GM19438 (cell line): ENCODE results near the gene SPATA6L.

Source experiments
- ATAC-seq: cut with Tn5 transposase; IDR thresholded peaks from one replicate; pipeline ENCODE4 v1.9.1; 2021; ENCODE audit warnings: low read depth; ENCODE audit not compliant: unreplicated experiment

The SPATA6L gene, protein sequence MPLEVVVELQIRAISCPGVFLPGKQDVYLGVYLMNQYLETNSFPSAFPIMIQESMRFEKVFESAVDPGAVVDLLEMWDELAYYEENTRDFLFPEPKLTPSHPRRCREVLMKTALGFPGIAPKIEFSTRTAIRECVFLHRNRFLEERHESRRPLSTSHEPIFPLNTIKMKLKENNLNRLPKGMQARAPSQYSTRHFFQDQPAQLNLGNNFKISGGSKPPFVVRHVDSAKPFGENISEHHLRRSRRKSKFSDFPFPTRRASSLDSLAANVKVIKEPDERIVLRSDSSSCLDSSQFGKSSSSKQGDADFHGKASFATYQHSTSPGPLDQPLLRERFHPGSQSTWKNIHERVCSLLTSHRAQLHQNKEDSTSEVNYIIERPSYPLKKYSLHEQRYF

DNA sequence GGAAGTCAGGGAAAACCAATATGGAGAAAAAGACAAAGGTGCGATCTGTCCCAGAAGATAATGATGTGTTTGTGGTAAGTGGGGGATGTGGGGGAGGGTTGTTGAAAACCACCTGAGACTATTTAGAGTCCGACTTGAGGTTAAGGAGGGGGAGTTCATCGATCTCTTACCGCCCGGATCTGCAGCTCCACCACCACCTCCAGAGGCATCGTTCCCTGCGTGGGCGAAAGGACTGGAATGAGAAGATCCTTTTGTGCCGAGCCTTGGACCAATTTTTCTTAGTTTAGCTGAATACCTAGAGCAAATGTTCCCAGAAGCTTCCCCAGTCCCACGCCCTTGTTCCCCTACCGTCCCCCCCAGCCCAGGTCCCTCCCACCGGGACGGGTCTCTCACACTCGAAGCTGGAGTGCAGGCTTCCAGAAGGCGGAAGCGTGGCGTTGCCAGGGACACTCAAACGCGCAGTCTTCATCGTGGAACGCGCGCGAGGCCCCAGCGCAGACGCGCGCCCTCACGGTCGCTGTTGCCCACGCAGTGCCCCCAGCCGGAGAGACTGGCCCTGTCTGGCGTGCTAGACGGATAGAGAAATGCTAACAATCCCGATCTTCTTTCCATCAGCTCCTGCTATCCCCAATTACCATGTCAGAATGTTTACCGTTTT, at the start of gene SPATA6L:
Gene SPATA6L, minus strand, starts transcription at position 439 of the 658 bp plus-strand sequence. Its CDS starts 230 bp downstream, at position 209.
- no peak for ATAC-seq

DNA sequence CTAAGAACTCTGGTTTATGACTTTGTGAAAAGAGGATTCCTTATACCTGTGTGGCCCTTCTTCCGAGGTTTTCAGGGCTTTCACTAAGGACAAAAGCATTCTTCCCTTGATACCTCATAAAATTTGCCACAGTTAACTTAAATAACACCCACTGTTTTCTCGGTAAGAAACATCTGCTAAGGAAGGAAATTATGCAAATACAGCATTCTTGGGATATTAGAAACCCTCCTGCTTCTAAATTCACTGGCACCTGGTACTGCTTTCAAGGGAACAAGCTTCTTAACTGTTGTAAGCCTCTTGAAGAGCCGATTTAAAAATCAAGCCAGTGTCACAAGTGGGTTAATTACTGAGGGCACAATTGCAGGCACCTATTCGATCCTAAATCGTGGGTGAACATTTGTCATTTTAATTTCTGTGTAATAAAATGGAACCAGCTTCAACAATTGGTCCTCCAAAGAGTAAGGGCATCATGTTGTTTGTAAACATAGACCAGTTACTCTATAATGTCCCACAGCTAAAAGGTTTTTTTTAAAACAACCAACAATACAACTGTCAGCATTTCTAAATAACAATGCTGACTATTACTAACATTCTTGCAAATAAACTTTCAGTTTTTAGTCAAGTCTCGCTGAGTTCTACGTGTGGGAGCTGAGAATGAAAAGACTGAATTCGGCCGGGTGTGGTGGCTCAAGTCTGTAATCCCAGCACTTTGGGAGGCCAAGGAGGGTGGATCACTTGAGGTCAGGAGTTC, 48.2 kb upstream of the SPATA6L start:
- no peak for ATAC-seq

- ATAC-seq = no peak
Observed at GRCh38 chr9:4713849-4714248, 47.6 kb upstream of the SPATA6L start.

DNA sequence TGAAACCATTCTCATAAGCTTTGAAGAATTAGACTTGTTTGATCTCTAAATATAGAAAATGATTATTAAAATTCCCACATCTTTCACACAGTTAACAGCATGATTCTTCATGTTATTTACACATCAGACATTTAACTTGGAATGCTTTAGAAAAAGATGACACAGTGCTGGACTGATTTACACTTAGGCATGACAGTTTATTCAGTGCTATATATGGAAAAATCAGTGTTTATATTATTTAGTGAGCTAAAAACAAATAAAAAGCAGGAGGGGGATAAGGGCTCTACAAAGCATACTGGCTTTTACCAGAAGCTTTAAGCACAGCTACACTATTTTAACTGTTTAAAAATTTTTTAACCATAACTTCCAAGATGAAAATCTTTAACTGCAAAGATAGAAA, 43.1 kb upstream of the SPATA6L start:
- no peak for ATAC-seq

DNA sequence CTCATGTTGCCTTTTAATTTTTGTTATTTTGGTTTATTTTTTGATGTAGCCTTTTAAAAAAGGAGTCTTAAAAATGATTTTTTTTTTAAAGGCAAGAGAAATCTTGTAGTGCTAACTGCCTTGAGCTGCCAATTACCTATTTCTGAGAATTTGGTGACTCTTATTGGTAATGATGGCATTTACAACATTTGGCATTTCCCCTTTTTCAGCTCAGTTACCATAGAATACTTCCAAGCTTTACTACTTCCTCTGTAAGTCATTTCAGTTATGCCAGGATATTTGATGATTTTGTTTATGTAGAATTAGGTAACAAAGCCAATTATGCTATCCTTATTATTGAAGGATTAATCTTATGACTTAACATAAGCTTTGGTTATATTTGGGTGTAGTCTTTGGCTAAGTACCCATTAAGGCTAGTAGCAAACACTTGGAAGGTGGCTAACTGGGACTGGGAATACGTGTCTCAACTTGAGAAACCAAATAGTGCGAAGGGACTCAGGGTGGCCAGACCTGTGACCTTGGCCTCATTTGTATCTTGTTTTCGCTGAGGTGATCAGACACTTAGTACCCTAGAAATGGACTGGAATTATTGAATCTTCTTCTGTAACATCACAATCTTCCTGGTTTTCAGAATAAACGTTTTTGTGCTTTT, 40.8 kb upstream of the SPATA6L start:
- ATAC-seq = no peak

DNA sequence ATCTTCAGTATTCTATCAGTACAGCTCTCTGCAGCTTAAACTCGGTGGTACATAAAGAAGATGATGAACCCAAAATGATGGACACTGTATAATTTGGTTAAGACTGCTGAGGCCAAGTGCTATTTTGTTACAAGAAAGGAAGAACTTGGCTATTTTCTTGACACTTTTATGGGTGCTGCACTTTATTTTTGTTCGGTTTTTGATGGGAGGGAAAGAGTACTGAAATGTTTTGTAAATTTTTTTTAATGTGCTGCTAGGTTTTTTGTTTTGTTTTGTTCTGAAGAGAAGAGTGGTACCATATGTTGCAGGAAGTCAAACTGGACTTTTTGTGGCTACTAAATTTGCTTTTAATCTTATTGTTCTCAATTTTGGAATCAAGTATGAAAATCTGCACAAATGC, 39.7 kb upstream of the SPATA6L start:
- ATAC-seq = no peak

- ATAC-seq = no peak
Observed at GRCh38 chr9:4704129-4704528, 37.8 kb upstream of the SPATA6L start.

GRCh38 chr9:4701526-4701925, 35.2 kb upstream of the SPATA6L start:
- ATAC-seq = no peak

GRCh38 chr9:4700932-4701331, 34.7 kb upstream of the SPATA6L start:
- ATAC-seq = no peak

- ATAC-seq = no peak
Observed at GRCh38 chr9:4700091-4700490, 33.8 kb upstream of the SPATA6L start.

- no peak for ATAC-seq
Observed at GRCh38 chr9:4691795-4692194, 25.5 kb upstream of the SPATA6L start.

GRCh38 chr9:4690144-4690543, 23.9 kb upstream of the SPATA6L start:
- ATAC-seq = peak; percentile 49

DNA sequence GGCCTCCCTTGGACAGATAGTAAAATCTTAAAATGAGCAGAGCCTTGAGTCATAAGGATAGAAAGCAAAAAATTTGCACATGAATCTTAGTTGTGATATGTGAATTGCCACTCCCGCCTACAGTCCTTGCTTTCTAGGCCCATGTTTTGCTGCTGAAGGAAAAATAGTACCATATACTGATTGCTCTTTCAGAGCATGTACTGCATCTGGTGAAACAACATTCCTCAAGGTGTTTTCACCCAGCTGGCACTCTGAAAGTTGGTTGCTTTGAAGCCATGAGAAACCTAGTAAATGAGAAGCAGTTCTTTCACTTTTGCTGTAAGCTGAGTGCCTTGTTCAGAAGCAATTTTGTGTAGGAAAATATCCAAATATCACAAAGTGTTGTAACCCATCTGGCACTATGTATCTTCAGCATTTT, 23.4 kb upstream of the SPATA6L start:
- ATAC-seq = peak; percentile 65

DNA sequence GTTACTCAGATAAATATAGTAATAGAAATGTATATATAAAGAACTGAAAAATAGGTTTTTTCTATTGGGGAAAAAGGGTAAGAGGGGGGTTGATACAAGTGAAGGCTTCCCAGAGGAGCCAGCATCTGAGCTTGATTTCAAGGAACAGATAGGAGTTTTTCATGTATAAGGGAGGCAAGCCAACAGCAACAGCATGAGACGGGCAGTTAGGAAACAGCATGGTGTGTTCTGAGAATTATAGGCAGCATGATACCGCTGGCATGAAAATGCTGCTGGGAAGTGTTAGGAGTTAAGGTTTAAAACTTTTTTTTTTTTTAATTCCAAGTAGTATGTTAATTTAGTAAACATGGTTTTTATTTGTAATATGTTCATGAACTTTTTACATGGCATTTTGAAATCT, 22.7 kb upstream of the SPATA6L start:
- no peak for ATAC-seq

GRCh38 chr9:4686584-4686983, 20.3 kb upstream of the SPATA6L start:
- ATAC-seq = no peak

- no peak for ATAC-seq
Observed at GRCh38 chr9:4686112-4686511, 19.8 kb upstream of the SPATA6L start.

DNA sequence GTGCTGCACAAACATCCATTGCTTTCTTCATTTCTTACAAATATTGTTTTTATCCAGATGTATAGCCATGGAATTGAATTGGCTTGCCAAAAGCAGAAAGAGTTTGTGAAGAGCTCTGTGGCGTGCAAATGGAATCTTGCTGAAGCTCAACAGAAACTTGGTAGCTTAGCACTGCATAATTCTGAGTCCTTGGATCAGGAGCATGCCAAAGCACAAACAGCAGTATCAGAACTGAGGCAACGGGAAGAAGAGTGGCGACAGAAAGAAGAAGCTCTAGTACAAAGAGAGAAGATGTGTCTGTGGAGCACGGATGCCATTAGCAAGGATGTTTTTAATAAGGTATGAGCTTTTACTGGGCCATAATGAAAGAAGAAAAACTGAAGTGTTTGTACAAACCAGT, 18.5 kb upstream of the SPATA6L start:
- ATAC-seq = no peak

DNA sequence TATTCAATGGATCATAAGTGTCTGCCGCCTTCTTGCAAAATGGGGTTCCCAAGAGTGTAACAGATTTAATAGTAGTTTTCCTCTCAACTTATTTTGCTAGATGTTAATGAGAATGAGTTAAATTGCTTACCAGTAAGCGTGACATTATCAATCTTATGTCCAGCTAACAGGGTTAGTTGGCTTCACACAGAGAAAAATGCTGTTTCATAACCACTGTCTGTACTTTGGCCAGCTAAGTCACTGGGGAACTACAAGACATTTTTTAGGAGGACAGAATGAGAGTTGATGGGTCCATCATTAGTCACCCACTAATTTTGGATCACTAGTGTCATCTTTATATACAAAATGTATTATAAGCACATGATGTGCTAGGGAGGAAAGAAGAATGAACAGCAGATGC, 14.5 kb upstream of the SPATA6L start:
- no peak for ATAC-seq

DNA sequence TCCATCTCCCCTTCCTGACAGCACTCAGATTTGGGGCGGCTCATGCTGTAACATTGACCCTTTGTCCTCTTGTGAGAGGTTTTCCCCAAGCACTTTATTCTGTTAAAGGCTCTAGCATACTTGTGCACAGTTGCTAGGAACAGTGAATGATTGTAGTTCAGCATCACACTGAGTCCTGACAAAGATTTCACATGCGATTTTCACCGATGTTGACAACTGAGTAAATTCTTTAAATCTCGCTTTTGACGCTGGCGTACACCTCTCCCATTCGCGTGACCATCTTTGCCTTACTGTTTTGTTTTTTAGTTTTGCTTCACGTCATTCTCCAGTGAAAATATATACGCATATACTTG, 13.9 kb upstream of the SPATA6L start:
- no peak for ATAC-seq

- peak; percentile 97 for ATAC-seq
Observed at GRCh38 chr9:4679268-4680172, 13.2 kb upstream of the SPATA6L start, which contains the start of gene CDC37L1. CDC37L1 (plus strand) TSS chr9:4679569; CDS start chr9:4679768, 199 bp downstream.
